Fibroblast of mammary gland (primary cell): Measurements from ENCODE around the gene EXOC4.

Experiments used
- DNase-seq: peaks from one replicate; pipeline ENCODE4 v3.0.0-alpha.2; 2010; ENCODE audit warnings: low read depth
- H3K4me3 ChIP-seq: 2 replicates; pipeline ENCODE4 v1.5.1; 2011; ENCODE audit warnings: low read depth, mild to moderate bottlenecking, low read length, moderate library complexity; ENCODE audit not compliant: control insufficient read depth
- TF ChIP-seq, protein P1 (sequence below): conservative IDR thresholded peaks from 2 replicates; pipeline ENCODE4 v1.5.1; 2011; ENCODE audit warnings: low read depth, low read length, inconsistent platforms; ENCODE audit not compliant: control insufficient read depth, insufficient read depth

The EXOC4 gene

DNA sequence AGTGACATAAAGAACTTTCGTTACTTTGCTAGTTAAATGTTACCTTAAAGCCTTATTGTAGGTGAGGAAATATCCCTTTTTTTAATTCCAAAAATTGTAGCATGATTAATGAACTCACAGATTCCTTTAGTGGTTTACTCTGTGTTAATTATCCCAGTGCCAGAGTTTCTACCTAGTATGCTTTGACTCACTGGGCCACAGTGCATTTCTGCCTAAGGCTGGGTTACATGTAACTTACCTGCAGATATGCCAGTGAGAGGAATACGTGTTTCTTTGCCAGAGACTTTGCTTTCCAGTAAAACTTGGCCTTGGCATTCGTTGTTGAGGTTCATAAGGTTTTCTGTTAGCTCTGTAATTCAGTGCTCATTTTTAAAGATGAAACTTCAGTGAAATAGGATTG, 493.4 kb downstream of the EXOC4 start:
- no peak overlapping the region for H3K4me3 ChIP-seq
- TF ChIP-seq, protein P1, sequence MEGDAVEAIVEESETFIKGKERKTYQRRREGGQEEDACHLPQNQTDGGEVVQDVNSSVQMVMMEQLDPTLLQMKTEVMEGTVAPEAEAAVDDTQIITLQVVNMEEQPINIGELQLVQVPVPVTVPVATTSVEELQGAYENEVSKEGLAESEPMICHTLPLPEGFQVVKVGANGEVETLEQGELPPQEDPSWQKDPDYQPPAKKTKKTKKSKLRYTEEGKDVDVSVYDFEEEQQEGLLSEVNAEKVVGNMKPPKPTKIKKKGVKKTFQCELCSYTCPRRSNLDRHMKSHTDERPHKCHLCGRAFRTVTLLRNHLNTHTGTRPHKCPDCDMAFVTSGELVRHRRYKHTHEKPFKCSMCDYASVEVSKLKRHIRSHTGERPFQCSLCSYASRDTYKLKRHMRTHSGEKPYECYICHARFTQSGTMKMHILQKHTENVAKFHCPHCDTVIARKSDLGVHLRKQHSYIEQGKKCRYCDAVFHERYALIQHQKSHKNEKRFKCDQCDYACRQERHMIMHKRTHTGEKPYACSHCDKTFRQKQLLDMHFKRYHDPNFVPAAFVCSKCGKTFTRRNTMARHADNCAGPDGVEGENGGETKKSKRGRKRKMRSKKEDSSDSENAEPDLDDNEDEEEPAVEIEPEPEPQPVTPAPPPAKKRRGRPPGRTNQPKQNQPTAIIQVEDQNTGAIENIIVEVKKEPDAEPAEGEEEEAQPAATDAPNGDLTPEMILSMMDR, result no peak
- DNase-seq, result no peak

DNA sequence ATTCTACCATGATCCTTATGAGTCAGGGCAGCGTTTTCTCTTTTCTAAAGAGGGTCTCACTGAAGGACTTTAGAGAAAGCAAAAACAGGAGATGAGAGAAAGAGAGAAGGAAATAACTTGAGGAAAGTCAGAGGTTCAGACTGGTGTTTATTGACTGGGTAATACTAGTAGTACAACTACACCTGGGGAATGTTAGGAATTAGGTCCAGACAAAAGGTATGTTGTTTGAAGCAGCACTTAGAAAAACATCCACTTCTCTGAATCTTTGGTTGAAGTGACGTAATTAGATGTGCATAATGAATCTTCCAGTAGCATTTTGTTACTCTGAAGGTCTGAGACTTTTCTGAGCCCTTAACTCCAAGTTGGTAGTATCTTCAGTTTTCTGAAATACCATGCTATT, 494.0 kb downstream of the EXOC4 start:
- H3K4me3 ChIP-seq, result no peak overlapping the region
- no peak for DNase-seq
- TF ChIP-seq, protein P1, result no peak

DNA sequence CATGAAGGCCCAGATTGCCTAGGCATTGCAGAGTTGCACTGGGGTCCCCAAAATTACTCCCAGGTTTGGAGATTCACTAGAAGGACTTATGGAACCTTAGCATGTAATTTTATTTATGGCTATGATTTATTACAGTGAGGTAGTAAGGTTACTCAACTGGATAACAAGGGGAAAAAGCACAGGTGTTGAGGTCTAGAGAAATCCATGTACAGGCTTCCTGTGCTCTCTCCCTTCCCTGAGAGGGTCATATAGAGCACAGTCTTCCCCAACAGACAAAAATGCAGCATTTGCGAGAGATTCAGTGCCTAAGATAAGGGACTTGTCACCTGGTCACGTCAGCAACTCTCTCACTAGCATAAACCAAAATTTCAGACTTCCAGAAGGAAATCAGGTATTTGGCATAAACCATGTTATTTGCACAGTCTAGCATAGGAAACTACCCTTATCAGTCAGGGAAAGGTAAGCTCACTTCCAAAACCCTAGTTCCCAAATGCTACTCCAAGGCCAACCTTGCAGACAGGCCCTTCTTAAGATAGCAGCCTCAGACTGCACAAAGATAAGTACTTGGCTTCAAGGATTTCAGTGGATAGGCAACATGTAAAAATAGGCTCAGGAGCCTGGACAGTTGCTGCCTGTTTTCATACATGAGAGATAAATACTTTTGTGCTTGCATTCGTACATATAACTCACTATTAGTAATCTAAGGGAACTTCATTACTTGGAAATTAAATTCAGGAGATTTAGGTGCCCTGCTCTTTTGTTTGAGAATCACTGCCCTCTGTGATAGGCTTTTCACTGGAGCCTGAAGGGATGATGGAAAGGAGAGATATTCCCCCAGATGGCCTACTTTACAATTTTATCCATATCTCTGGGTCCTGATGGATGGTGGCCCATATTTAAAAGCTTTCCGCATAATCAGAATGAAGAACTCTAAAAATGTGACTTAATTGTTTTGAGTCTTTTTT, 495.8 kb downstream of the EXOC4 start:
- no peak overlapping the region for H3K4me3 ChIP-seq
- DNase-seq, result no peak
- TF ChIP-seq, protein P1, result no peak

DNA sequence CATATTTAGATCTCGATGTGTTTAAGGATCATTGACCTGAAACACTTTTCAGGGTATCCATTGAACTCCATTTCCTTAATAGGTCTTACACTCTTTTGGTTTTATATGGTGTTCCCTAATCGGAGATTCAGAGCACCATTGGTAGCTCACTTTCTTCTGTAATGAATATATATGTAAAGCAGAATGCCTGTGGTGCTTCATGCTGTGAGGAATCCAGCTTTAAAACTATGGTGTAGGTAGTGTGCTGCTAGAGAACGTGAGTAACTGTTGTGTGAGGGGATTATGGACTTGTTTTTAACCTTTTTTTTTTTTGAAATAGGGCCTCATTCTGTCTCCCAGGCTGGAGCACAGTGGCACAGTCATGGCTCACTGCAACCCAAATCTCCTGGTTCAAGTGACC, 497.4 kb downstream of the EXOC4 start:
- TF ChIP-seq, protein P1, result no peak
- DNase-seq, result no peak

DNA sequence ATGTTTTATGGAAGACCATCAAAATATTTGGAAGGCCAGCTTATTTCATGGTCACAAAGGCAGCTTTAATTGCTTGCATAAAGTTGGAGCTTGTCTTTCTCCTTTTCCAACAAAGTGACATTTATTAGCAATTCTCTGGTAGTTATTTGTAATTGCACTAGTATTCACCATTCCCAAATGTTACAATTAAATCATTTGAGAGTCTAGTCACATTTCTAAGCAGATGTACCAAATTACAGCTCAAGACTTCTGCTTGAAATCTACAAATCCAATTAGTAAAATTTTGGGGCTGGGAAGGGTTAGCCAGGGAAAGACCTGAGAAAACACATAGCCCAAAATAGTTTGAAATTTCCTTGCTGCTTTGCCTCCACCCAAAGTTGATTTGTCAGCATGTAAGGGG, 498.2 kb downstream of the EXOC4 start:
- TF ChIP-seq, protein P1, result no peak
- no peak for DNase-seq
- no peak overlapping the region for H3K4me3 ChIP-seq

More for the DNA sequence above, 497.4 kb downstream of the EXOC4 start:
- no peak overlapping the region for H3K4me3 ChIP-seq

DNA sequence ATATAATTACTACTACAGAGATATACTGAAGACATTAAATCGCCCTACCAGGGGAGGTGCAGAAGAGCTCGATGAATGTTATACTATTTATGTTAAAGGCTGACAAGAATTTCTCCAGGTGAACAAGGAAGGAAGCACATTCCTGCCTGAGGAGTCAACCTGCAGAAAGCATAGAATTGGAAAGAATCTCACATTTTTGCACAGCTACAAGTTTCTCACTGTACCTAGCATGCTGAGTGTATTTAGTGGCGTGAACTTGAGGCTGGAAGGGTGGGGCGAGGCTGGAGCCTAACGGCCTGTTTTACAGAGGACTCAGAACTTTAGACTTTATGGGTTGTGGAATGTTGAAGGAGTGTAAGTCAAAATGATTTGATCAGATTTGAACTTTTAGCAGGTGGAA, 500.6 kb downstream of the EXOC4 start:
- DNase-seq, result no peak
- H3K4me3 ChIP-seq, result no peak overlapping the region
- TF ChIP-seq, protein P1, result no peak
